Natural killer cell (primary cell): ENCODE results near the gene STYX. TPM values are rescaled to one million over a fixed set of nuclear protein-coding genes. Genes with fewer than 3 reads are reported as not detected.
A peak's percentile ranks its signal among the peaks of the same experiment; 100 is the strongest.

Source experiments
- ATAC-seq, 3 donors: fragments of 150-1000 bp in 2 of 3; fragments of 200-7000 bp in 1 of 3; cut with Tn5 transposase; 1 replicate in 1 of 3; 2 replicates in 2 of 3; pipeline ENCODE4 v1.10.0; 2021; ENCODE audit warnings: mild to moderate bottlenecking in 2 of 3, moderate library complexity in 2 of 3
- DNase-seq, 2 donors: peaks; one replicate each; pipeline versions ENCODE4 v3.0.0 to v3.0.0-alpha.2; 2013 to 2021; ENCODE audit warnings: mixed read lengths in 1 of 2
- H3K27ac ChIP-seq: one replicate; pipeline ENCODE4 v1.5.1; 2013; ENCODE audit warnings: mild to moderate bottlenecking, low read length
- H3K27me3 ChIP-seq: one replicate; pipeline ENCODE4 v1.6.1; 2013; ENCODE audit warnings: low read length; ENCODE audit not compliant: control insufficient read depth, insufficient read depth
- H3K36me3 ChIP-seq: one replicate; pipeline ENCODE4 v1.6.1; 2013; ENCODE audit warnings: low read length; ENCODE audit not compliant: control insufficient read depth, insufficient read depth
- H3K4me1 ChIP-seq: one replicate; pipeline ENCODE4 v1.6.1; 2013; ENCODE audit warnings: low read length; ENCODE audit not compliant: control insufficient read depth, insufficient read depth
- H3K4me3 ChIP-seq: one replicate; pipeline ENCODE4 v1.5.1; 2013; ENCODE audit warnings: low read length
- H3K9me3 ChIP-seq: one replicate; pipeline ENCODE4 v1.6.1; 2013; ENCODE audit warnings: low read length; ENCODE audit not compliant: control insufficient read depth, insufficient read depth
- H3K27ac Mint-ChIP-seq, 2 donors: one replicate each; pipeline ENCODE4 v1.8.0; 2022; ENCODE audit warnings: mild to moderate bottlenecking in 2 of 2, mixed read lengths in 2 of 2, moderate library complexity in 1 of 2
- H3K27me3 Mint-ChIP-seq, 2 donors: one replicate each; pipeline ENCODE4 v1.8.0; 2022; ENCODE audit warnings: low read depth in 2 of 2, mixed read lengths in 2 of 2
- H3K36me3 Mint-ChIP-seq: one replicate; pipeline ENCODE4 v1.8.0; 2022; ENCODE audit warnings: mixed read lengths
- H3K4me1 Mint-ChIP-seq, 2 donors: one replicate each; pipeline ENCODE4 v1.8.0; 2022; ENCODE audit warnings: mixed read lengths in 2 of 2
- H3K4me3 Mint-ChIP-seq: one replicate; pipeline ENCODE4 v1.8.0; 2022; ENCODE audit warnings: mild to moderate bottlenecking, moderate library complexity, mixed read lengths
- H3K9me3 Mint-ChIP-seq, 2 donors: one replicate each; pipeline ENCODE4 v1.8.0; 2022; ENCODE audit warnings: mixed read lengths in 2 of 2
- WGBS: methylation state at CpG from one replicate; pipeline ENCODE4 v1.1.7; 2013; ENCODE audit warnings: missing lambda C conversion rate; ENCODE audit not compliant: insufficient coverage; 5-methylcytosine and 5-hydroxymethylcytosine counted together
- intact Hi-C: fragments of 100-400 bp; cut with micrococcal nuclease; formaldehyde crosslinking; loops from one replicate; pipeline ENCODE4 v1.14.2; 2022
- total RNA-seq, 4 donors: library from RNA; stranded (reverse); fragments of 120-200 nt in 1 of 4; gene quantifications; one replicate each; pipeline versions ENCODE4 v1.2.3 to v1.2.4, GENCODE V29; 2013 to 2022
- TF ChIP-seq, protein P1 (sequence below): fragments of 200-600 bp; IDR thresholded peaks from one replicate; pipeline ENCODE4 v1.8.0; 2022; ENCODE audit warnings: antibody characterized with exemption

The STYX gene
- total RNA-seq, 3 donors from 2014 or later (not counting 1 experiment from before 2014, with no cell fraction given): 13.3 to 22.9 (median 18.3) TPM

DNA sequence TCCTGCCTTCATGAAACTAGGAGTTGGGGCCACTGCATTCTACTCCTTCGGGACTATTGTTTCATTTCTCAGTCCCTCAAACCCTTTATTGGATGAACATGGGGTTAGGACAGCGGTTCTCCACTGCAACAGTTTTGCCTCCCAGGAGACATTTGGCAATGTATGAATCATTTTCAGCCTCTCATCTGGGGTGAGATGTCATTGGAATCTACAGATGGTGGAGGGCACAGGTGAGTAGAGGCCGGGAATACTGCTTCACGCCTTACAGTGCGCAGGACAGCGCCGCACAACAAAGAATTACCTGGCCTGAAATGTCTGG is 62.1 kb downstream of the STYX start:
- 95% methylated on average over 7 of the region's 7 CpGs for WGBS
- H3K27me3 ChIP-seq: no peaks in the 10 kb centered on the region
- Mint-ChIP-seq H3K9me3 (no peaks in the 10 kb centered on the region), H3K4me1 (peaks cover 28 to 32% of the 10 kb centered on the region in 2 donors), H3K36me3 (no peaks in the 10 kb centered on the region), H3K27me3 (no peaks in the 10 kb centered on the region), H3K4me3 (peak overlapping the region; percentile 93), H3K27ac (peak overlapping the region; percentile 88)
- peak overlapping the region; percentile 34 for H3K4me3 ChIP-seq
- DNase-seq: no peak
- peak overlapping the region; percentile 32 for H3K27ac ChIP-seq
- H3K36me3 ChIP-seq: no peaks in the 10 kb centered on the region
- ATAC-seq: no peak
- intact Hi-C loops: loop anchor here (5.0 to 10.0 kb wide), 3 partner anchors 57 to 360 kb away; partner anchors contain the start of genes DDHD1, PSMC6 and STYX
- H3K4me1 ChIP-seq: peaks cover 19% of the 10 kb centered on the region
- H3K9me3 ChIP-seq: no peaks in the 10 kb centered on the region
- TF ChIP-seq, protein P1, sequence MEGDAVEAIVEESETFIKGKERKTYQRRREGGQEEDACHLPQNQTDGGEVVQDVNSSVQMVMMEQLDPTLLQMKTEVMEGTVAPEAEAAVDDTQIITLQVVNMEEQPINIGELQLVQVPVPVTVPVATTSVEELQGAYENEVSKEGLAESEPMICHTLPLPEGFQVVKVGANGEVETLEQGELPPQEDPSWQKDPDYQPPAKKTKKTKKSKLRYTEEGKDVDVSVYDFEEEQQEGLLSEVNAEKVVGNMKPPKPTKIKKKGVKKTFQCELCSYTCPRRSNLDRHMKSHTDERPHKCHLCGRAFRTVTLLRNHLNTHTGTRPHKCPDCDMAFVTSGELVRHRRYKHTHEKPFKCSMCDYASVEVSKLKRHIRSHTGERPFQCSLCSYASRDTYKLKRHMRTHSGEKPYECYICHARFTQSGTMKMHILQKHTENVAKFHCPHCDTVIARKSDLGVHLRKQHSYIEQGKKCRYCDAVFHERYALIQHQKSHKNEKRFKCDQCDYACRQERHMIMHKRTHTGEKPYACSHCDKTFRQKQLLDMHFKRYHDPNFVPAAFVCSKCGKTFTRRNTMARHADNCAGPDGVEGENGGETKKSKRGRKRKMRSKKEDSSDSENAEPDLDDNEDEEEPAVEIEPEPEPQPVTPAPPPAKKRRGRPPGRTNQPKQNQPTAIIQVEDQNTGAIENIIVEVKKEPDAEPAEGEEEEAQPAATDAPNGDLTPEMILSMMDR: no peak

DNA sequence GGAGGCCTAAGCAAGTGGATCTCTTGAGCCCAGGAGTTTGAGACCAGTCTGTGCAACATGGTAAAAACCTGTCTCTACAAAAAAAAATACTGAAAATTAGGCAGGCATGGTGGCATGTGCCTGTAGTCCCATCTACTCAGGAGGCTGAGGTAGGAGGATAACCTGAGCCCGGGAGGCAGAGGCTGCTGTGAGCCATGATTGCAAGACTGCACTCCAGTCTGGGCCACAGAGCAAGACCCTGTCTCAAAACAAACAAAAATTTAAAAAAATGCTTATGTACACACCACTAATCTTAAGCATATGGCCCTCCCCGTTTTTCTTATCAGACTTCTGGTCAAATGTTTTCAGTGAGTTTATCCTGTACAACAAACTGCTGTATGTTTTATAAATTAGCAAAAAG is 63.1 kb downstream of the STYX start:
- peaks cover 32 to 37% of the 10 kb centered on the region in 2 donors for H3K4me1 Mint-ChIP-seq
- DNase-seq: no peak

DNA sequence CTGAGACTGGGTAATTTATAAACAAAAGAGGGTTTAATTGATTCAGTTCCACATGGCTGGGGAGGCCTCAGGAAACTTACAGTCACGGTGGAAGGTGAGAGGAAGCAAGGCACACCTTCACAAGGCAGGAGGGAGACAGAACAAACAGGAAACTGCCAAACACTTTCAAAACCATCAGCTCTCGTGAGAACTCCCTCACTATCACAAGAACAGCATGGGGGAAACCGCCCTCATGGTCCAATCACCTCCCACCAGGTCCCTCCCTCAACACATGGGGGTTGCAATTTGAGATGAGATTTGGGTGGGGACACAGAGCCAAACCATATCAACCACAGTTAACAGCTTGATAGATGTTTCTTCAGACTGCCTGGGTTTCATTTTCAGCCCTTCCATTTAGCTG is 67.7 kb downstream of the STYX start:
- no peak for DNase-seq
- Mint-ChIP-seq H3K27ac (peak overlapping the region; percentile 69 to 73), H3K36me3 (no peaks in the 10 kb centered on the region), H3K4me3 (peak overlapping the region; percentile 19), H3K9me3 (no peaks in the 10 kb centered on the region), H3K27me3 (no peaks in the 10 kb centered on the region), H3K4me1 (peaks cover 14 to 26% of the 10 kb centered on the region in 2 donors)
- H3K27ac ChIP-seq: peak overlapping the region; percentile 25
- no peaks in the 10 kb centered on the region for H3K27me3 ChIP-seq
- peaks cover 4% of the 10 kb centered on the region for H3K4me1 ChIP-seq
- intact Hi-C loops: loop anchor here (10.0 kb wide), 1 partner anchor 63 kb away; the partner anchor contains the start of gene STYX
- H3K36me3 ChIP-seq: no peaks in the 10 kb centered on the region
- H3K9me3 ChIP-seq: peaks cover 8% of the 10 kb centered on the region
- no peak overlapping the region for H3K4me3 ChIP-seq
- 29% methylated on average over 3 of the region's 3 CpGs for WGBS
- TF ChIP-seq, protein P1: no peak
- ATAC-seq: peak in 2 of 3 donors; percentile 24 to 54

More for the DNA sequence above, 63.1 kb downstream of the STYX start:
- 90% methylated on average over 1 of the region's 2 CpGs for whole genome bisulfite sequencing
- TF ChIP-seq, protein P1: no peak
- no peak for ATAC-seq
- Histone ChIP-seq H3K4me3 (no peak overlapping the region), H3K27me3 (no peaks in the 10 kb centered on the region), H3K36me3 (no peaks in the 10 kb centered on the region), H3K27ac (no peak overlapping the region), H3K4me1 (peaks cover 23% of the 10 kb centered on the region), H3K9me3 (peaks cover 8% of the 10 kb centered on the region)
- H3K27ac Mint-ChIP-seq: no peak overlapping the region
- peak overlapping the region; percentile 55 for H3K4me3 Mint-ChIP-seq
- H3K36me3 Mint-ChIP-seq: no peaks in the 10 kb centered on the region
- H3K9me3 Mint-ChIP-seq: no peaks in the 10 kb centered on the region
- H3K27me3 Mint-ChIP-seq: no peaks in the 10 kb centered on the region
- intact Hi-C loops: loop anchor here (5.0 to 10.0 kb wide), 3 partner anchors 58 to 359 kb away; partner anchors contain the start of genes DDHD1, PSMC6 and STYX

DNA sequence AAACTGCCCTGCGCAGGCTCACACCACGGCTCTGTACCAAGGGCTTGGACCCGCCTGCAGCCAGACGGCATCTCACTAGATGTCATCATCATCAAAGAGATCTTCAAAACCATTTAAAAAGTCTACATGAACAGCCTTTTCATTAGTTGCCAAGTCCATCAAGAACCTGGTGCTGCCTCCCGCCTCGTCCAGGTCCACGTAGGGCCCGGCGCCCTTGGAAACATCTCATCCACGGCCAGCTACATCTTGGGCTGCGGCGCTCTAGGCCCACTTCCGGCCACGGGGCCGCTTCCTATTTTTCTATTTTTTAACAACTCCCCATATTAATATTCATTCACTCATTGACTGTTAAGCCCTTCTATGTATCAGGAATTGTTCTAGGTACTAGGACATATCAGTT is 68.9 kb downstream of the STYX start:
- Histone ChIP-seq H3K9me3 (peaks cover 8% of the 10 kb centered on the region), H3K4me3 (no peak overlapping the region), H3K36me3 (no peaks in the 10 kb centered on the region), H3K4me1 (peaks cover 4% of the 10 kb centered on the region), H3K27ac (no peak overlapping the region), H3K27me3 (no peaks in the 10 kb centered on the region)
- Mint-ChIP-seq H3K36me3 (no peaks in the 10 kb centered on the region), H3K27ac (peak overlapping the region in 1 of 2 donors; percentile 73), H3K4me3 (no peak overlapping the region), H3K27me3 (no peaks in the 10 kb centered on the region), H3K9me3 (no peaks in the 10 kb centered on the region), H3K4me1 (peaks cover 13 to 26% of the 10 kb centered on the region in 2 donors)
- ATAC-seq (no peak), DNase-seq (no peak)
- WGBS: 93% methylated on average over 15 of the region's 15 CpGs
- TF ChIP-seq, protein P1: no peak
- intact Hi-C loops: loop anchor here (10.0 kb wide), 1 partner anchor 64 kb away; the partner anchor contains the start of gene STYX
